GM23338 (cell line): ENCODE results near the gene LSP1.

Experiments
- CTCF ChIP-seq, 2 experiments: fragments of 200-600 bp in 1 of 2; sonication (generic) in 1 of 2; conservative IDR thresholded peaks; 2 replicates each; pipeline versions ENCODE4 v1.5.1 to v1.6.1; 2016 to 2017; ENCODE audit warnings: antibody characterized with exemption in 2 of 2, low read depth in 2 of 2, mild to moderate bottlenecking in 2 of 2, moderate library complexity in 1 of 2
- EZH2phosphoT487 ChIP-seq: fragments of 200-600 bp; sonication (generic); IDR thresholded peaks from one replicate; pipeline ENCODE4 v1.8.1; 2018; ENCODE audit warnings: antibody characterized with exemption; ENCODE audit not compliant: unreplicated experiment
- REST ChIP-seq: IDR thresholded peaks from one replicate; pipeline ENCODE4 v1.6.1; 2018; ENCODE audit warnings: antibody characterized with exemption; ENCODE audit not compliant: unreplicated experiment

- TF ChIP-seq EZH2phosphoT487: no peak
- no peak for TF ChIP-seq CTCF (conservative IDR thresholded peaks at IDR 0.05; ENCODE audit: low read depth in 2 of 2)
- TF ChIP-seq REST: no peak
Measured at GRCh38 chr11:1812274-1812673, 40.6 kb upstream of the LSP1 start.
